ENCODE measurements around the gene SEC16A. TPM values are rescaled to one million over a fixed set of nuclear protein-coding genes. Genes with fewer than 3 reads are reported as not detected.

The SEC16A gene
- total and polyA plus RNA-seq, 2 experiments from 2014 or later: 42.0 to 42.7 TPM

DNA sequence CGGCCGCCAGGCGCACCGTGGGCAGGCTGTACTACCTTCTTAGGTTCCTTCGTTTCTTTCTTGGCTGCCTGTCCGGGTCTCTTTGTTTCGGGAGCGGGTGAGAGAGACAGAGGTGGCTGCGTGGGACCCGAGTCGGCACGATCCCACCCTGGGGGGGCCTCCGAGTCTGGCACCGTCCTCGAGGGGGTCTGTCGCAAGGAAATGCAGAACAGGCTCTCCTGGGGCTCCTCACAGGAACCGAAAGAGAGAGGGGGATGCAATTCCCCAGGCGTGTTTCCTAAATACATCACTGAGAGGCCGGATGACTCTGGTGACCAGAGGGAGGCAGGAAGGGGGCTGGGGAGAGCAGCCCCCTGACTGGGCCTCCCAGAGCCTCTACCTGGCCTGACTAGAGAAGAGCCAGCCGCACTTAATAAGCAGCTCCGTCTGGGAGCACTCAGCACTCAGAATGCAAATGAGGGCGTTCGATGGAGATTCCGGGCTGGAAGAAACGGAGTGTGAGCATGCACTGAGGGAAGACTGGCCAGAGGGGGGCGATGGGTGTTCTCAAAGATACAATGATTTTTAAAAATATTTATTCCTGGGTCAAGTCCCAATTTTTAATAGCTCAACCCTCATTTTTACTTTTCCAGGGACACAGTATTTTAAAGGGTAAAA is 31.5 kb downstream of the SEC16A start:
- 92% methylated on average over 26 of the region's 26 CpGs for WGBS (ENCODE audit: low lambda C conversion rate, missing lambda C conversion rate)
- H3K9me3 ChIP-seq (ENCODE audit: low read depth): no peaks in the 10 kb centered on the region
- H3K4me1 ChIP-seq (ENCODE audit: insufficient read depth): no peaks in the 10 kb centered on the region
- DNase-seq (ENCODE audit: low spot score): no peak
- no peaks in the 10 kb centered on the region for H3K36me3 ChIP-seq (replicated peaks; ENCODE audit: insufficient read depth, low read depth)
- H3K4me2 ChIP-seq: no peak overlapping the region
- no peak overlapping the region for H2AFZ ChIP-seq
- no peaks in the 10 kb centered on the region for H3K79me2 ChIP-seq
- H3K27ac ChIP-seq: no peak overlapping the region
- no peaks in the 10 kb centered on the region for H3K27me3 ChIP-seq
- H3K4me3 ChIP-seq: no peak overlapping the region
- no peak for TF ChIP-seq EZH2 (IDR thresholded peaks at IDR 0.05; ENCODE audit: borderline replicate concordance)
- TF ChIP-seq, protein P1, sequence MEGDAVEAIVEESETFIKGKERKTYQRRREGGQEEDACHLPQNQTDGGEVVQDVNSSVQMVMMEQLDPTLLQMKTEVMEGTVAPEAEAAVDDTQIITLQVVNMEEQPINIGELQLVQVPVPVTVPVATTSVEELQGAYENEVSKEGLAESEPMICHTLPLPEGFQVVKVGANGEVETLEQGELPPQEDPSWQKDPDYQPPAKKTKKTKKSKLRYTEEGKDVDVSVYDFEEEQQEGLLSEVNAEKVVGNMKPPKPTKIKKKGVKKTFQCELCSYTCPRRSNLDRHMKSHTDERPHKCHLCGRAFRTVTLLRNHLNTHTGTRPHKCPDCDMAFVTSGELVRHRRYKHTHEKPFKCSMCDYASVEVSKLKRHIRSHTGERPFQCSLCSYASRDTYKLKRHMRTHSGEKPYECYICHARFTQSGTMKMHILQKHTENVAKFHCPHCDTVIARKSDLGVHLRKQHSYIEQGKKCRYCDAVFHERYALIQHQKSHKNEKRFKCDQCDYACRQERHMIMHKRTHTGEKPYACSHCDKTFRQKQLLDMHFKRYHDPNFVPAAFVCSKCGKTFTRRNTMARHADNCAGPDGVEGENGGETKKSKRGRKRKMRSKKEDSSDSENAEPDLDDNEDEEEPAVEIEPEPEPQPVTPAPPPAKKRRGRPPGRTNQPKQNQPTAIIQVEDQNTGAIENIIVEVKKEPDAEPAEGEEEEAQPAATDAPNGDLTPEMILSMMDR (IDR thresholded peaks at IDR 0.05; ENCODE audit: poor library complexity): no peak
- no peak for TF ChIP-seq EZH2phosphoT487 (IDR thresholded peaks at IDR 0.05; ENCODE audit: low read depth, severe bottlenecking, unreplicated experiment)
- no peaks in the 10 kb centered on the region for H4K20me1 ChIP-seq (ENCODE audit: insufficient read depth, poor library complexity, severe bottlenecking)
- H3K9me2 ChIP-seq (replicated peaks; ENCODE audit: insufficient read depth): no peaks in the 10 kb centered on the region

GRCh38 chr9:136448655-136449054 is 34.2 kb downstream of the SEC16A start:
- Histone ChIP-seq H3K79me2 (no peaks in the 10 kb centered on the region), H3K9me2 (replicated peaks; ENCODE audit: insufficient read depth) (no peaks in the 10 kb centered on the region), H3K27ac (no peak overlapping the region), H2AFZ (no peak overlapping the region), H3K9me3 (ENCODE audit: low read depth) (no peaks in the 10 kb centered on the region), H3K4me1 (ENCODE audit: insufficient read depth) (no peaks in the 10 kb centered on the region), H3K27me3 (no peaks in the 10 kb centered on the region), H3K4me3 (no peak overlapping the region), H3K36me3 (replicated peaks; ENCODE audit: insufficient read depth, low read depth) (no peaks in the 10 kb centered on the region), H3K4me2 (no peak overlapping the region), H4K20me1 (ENCODE audit: insufficient read depth, poor library complexity, severe bottlenecking) (no peaks in the 10 kb centered on the region)
- no peak for DNase-seq (ENCODE audit: low spot score)
- TF ChIP-seq, protein P1 (IDR thresholded peaks at IDR 0.05; ENCODE audit: poor library complexity): no peak
- TF ChIP-seq EZH2 (IDR thresholded peaks at IDR 0.05; ENCODE audit: borderline replicate concordance): no peak
- TF ChIP-seq EZH2phosphoT487 (IDR thresholded peaks at IDR 0.05; ENCODE audit: low read depth, severe bottlenecking, unreplicated experiment): no peak
- WGBS (ENCODE audit: low lambda C conversion rate, missing lambda C conversion rate): 96% methylated on average over 2 of the region's 3 CpGs

DNA sequence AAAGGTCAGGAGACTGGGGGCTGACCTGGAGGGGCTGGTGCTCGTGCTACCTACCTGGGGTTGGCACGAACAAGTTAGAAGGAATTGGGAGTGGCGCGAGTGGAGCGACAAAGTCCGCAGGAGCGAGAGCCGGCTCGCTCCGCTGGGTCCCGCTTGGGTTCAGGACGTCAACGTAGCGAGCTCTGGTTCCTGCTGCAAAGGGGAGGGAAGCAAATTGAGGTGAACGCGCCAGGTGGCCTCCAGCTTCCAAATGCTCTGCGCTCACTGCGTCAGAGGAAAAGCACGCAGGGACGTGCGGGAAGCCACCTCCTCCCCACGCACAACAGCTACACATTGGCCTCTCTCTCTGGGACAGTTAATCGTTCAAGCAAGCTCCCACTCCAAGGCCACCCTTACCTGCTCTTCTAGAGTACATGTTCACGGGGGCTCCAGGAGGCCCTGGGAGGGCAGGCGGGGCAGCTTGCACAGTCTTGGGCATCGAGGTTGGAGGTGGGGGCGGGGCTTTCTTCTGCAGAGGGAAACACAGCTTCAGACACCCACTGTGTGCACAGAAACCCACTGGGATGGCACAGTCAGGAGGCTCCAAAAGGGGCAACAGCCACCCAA is 35.6 kb downstream of the SEC16A start:
- TF ChIP-seq EZH2phosphoT487 (IDR thresholded peaks at IDR 0.05; ENCODE audit: low read depth, severe bottlenecking, unreplicated experiment): no peak
- TF ChIP-seq EZH2 (IDR thresholded peaks at IDR 0.05; ENCODE audit: borderline replicate concordance): no peak
- TF ChIP-seq, protein P1 (IDR thresholded peaks at IDR 0.05; ENCODE audit: poor library complexity): no peak
- H3K36me3 ChIP-seq (replicated peaks; ENCODE audit: insufficient read depth, low read depth): no peaks in the 10 kb centered on the region

More for the DNA sequence above, 35.6 kb downstream of the SEC16A start:
- no peak overlapping the region for H3K4me3 ChIP-seq
- no peak overlapping the region for H3K27ac ChIP-seq
- H3K4me2 ChIP-seq: no peak overlapping the region
- H3K4me1 ChIP-seq (ENCODE audit: insufficient read depth): no peaks in the 10 kb centered on the region
- H2AFZ ChIP-seq: no peak overlapping the region
- WGBS (ENCODE audit: low lambda C conversion rate, missing lambda C conversion rate): 96% methylated on average over 27 of the region's 27 CpGs
- H3K79me2 ChIP-seq: no peaks in the 10 kb centered on the region
- H3K27me3 ChIP-seq: no peaks in the 10 kb centered on the region
- H4K20me1 ChIP-seq (ENCODE audit: insufficient read depth, poor library complexity, severe bottlenecking): no peaks in the 10 kb centered on the region
- no peaks in the 10 kb centered on the region for H3K9me3 ChIP-seq (ENCODE audit: low read depth)
- DNase-seq (ENCODE audit: low spot score): no peak
- no peaks in the 10 kb centered on the region for H3K9me2 ChIP-seq (replicated peaks; ENCODE audit: insufficient read depth)
